Measurements from ENCODE around the gene CLEC1A.

CLEC1A gene

DNA sequence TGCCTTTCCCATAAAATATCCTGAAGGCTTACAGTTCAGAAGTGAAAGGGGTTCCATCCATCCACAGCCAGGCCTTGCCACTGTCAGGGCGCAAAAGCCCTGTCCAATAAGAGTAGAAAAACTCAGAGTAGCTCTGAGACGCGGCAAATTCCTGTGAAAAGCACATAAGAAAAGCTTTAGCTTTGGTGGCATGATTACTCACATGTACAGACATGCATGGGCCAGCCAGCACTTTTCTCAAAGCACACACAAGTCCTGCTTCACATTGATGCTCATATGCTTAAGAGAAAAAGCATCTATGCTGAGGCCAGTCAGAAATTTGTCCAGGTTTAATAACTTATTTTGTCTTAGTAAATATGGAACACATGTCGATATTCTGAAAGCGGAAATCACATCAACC is 25.5 kb downstream of the CLEC1A start:
- H3K4me1 ChIP-seq (ENCODE audit: control insufficient read depth in 2 of 2, insufficient read depth in 1 of 2, low read depth in 1 of 2, low read length in 2 of 2) = peaks cover 0 to 2% of the 10 kb centered on the region in 2 donors
- H3K27ac ChIP-seq (replicated peaks; ENCODE audit: low read length) = no peak overlapping the region
- no peak overlapping the region for H3K4me2 ChIP-seq (ENCODE audit: insufficient read depth, low read length, poor library complexity, severe bottlenecking)
- WGBS, 2 donors (ENCODE audit: extremely low coverage in 2 of 2, insufficient read length in 2 of 2, insufficient replicate concordance in 1 of 2) = no CpG with 5 or more reads among the region's 5 CpGs
- peaks cover 0 to 2% (median 0%) of the 10 kb centered on the region in 3 experiments for H3K27me3 ChIP-seq (ENCODE audit: control insufficient read depth in 3 of 3, insufficient read depth in 3 of 3, low read depth in 1 of 3, low read length in 3 of 3)
- no peak overlapping the region for H2BK5ac ChIP-seq (ENCODE audit: low read length)
- no peak overlapping the region for H3K4ac ChIP-seq (ENCODE audit: low read length)
- no peaks in the 10 kb centered on the region for H3K79me1 ChIP-seq (ENCODE audit: low read depth, low read length)
- no peaks in the 10 kb centered on the region for H3K9me3 ChIP-seq (replicated peaks in 1 of 2; ENCODE audit: control insufficient read depth in 2 of 2, insufficient read depth in 1 of 2, low read depth in 1 of 2, low read length in 2 of 2)
- no peak overlapping the region for H2AK5ac ChIP-seq (ENCODE audit: low read depth, low read length)
- H2AFZ ChIP-seq (ENCODE audit: low read length) = no peak overlapping the region
- H3K4me3 ChIP-seq (ENCODE audit: low read length in 2 of 2) = no peak overlapping the region
- DNase-seq (ENCODE audit: low spot score) = no peak
- H2BK120ac ChIP-seq (ENCODE audit: low read depth, low read length) = no peak overlapping the region
- H3K14ac ChIP-seq (ENCODE audit: low read length) = no peak overlapping the region
- H3K23ac ChIP-seq (ENCODE audit: low read depth, low read length, poor library complexity) = no peak overlapping the region
- H2BK12ac ChIP-seq (ENCODE audit: low read length) = no peak overlapping the region
- H2BK15ac ChIP-seq (ENCODE audit: low read length) = no peak overlapping the region
- H4K8ac ChIP-seq (ENCODE audit: low read depth, low read length) = no peak overlapping the region
- no peaks in the 10 kb centered on the region for H3K36me3 ChIP-seq (replicated peaks in 1 of 2; ENCODE audit: control insufficient read depth in 2 of 2, insufficient read depth in 2 of 2, low read length in 2 of 2)
- H4K91ac ChIP-seq (ENCODE audit: low read depth, low read length, poor library complexity) = no peak overlapping the region
- H3K18ac ChIP-seq (ENCODE audit: low read length) = no peak overlapping the region
- no peak overlapping the region for H3K9ac ChIP-seq (ENCODE audit: low read depth, low read length, poor library complexity)

DNA sequence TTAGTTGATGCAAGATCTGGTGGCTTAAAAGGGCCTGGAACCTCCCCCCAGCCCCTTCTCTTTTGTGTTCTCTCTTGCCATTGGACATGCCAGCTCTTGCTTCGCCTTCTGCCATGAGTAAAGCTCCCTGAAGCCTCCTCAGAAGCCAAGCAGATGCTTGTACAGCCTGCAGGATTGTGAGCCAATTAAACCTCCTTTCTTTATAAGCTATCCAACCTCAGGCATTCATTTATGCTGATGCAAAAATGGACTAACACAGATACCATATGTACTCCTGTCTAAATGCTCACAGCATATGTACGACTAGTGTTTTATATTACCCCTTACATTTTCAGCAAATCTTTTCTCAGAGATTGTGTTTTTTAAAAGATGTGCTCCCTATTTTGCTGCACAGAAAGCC is 26.7 kb downstream of the CLEC1A start:
- no peak overlapping the region for H3K23ac ChIP-seq (ENCODE audit: low read depth, low read length, poor library complexity)
- no peak overlapping the region for H3K4me3 ChIP-seq (ENCODE audit: low read length in 2 of 2)
- no peak overlapping the region for H2AK5ac ChIP-seq (ENCODE audit: low read depth, low read length)
- H3K27me3 ChIP-seq (ENCODE audit: control insufficient read depth in 3 of 3, insufficient read depth in 3 of 3, low read depth in 1 of 3, low read length in 3 of 3) = peaks cover 0 to 2% (median 0%) of the 10 kb centered on the region in 3 experiments
- no peaks in the 10 kb centered on the region for H3K36me3 ChIP-seq (replicated peaks in 1 of 2; ENCODE audit: control insufficient read depth in 2 of 2, insufficient read depth in 2 of 2, low read length in 2 of 2)
- no peaks in the 10 kb centered on the region for H3K9me3 ChIP-seq (replicated peaks in 1 of 2; ENCODE audit: control insufficient read depth in 2 of 2, insufficient read depth in 1 of 2, low read depth in 1 of 2, low read length in 2 of 2)
- no peak overlapping the region for H3K4me2 ChIP-seq (ENCODE audit: insufficient read depth, low read length, poor library complexity, severe bottlenecking)
- H3K27ac ChIP-seq (replicated peaks; ENCODE audit: low read length) = no peak overlapping the region
- WGBS, 2 donors (ENCODE audit: extremely low coverage in 2 of 2, insufficient read length in 2 of 2, insufficient replicate concordance in 1 of 2) = no CpG with 5 or more reads among the region's 2 CpGs
- H2BK5ac ChIP-seq (ENCODE audit: low read length) = no peak overlapping the region
- H2BK120ac ChIP-seq (ENCODE audit: low read depth, low read length) = no peak overlapping the region
- no peak overlapping the region for H3K18ac ChIP-seq (ENCODE audit: low read length)
- H4K8ac ChIP-seq (ENCODE audit: low read depth, low read length) = no peak overlapping the region
- no peak overlapping the region for H2BK12ac ChIP-seq (ENCODE audit: low read length)
- no peak for DNase-seq (ENCODE audit: low spot score)
- no peak overlapping the region for H4K91ac ChIP-seq (ENCODE audit: low read depth, low read length, poor library complexity)
- H3K14ac ChIP-seq (ENCODE audit: low read length) = no peak overlapping the region
- H3K9ac ChIP-seq (ENCODE audit: low read depth, low read length, poor library complexity) = no peak overlapping the region
- H2AFZ ChIP-seq (ENCODE audit: low read length) = no peak overlapping the region
- H2BK15ac ChIP-seq (ENCODE audit: low read length) = no peak overlapping the region
- H3K4me1 ChIP-seq (ENCODE audit: control insufficient read depth in 2 of 2, insufficient read depth in 1 of 2, low read depth in 1 of 2, low read length in 2 of 2) = peaks cover 0 to 2% of the 10 kb centered on the region in 2 donors
- H3K79me1 ChIP-seq (ENCODE audit: low read depth, low read length) = no peaks in the 10 kb centered on the region
- no peak overlapping the region for H3K4ac ChIP-seq (ENCODE audit: low read length)

DNA sequence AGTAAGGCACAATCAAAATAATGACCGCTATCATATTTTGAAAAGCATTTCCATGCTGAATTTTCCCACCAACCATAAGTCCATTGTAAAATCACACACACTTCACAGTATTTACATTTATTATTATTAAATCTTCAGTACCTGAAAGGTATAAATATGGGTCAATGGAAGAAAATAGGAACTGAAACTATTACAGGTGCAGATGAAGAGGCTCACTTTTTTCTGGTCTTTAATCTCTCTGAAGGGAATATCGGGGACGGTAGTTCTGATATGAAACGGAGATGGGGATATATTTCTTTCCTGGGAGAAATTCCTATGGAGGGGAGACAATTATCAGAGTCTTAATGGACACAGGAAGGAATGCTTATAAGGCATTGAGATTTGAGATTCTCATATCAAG is 28.4 kb downstream of the CLEC1A start:
- Histone ChIP-seq H3K9me3 (replicated peaks in 1 of 2; ENCODE audit: control insufficient read depth in 2 of 2, insufficient read depth in 1 of 2, low read depth in 1 of 2, low read length in 2 of 2) (no peaks in the 10 kb centered on the region), H3K27me3 (ENCODE audit: control insufficient read depth in 3 of 3, insufficient read depth in 3 of 3, low read depth in 1 of 3, low read length in 3 of 3) (peaks cover 0 to 2% (median 0%) of the 10 kb centered on the region in 3 experiments), H3K14ac (ENCODE audit: low read length) (no peak overlapping the region), H3K18ac (ENCODE audit: low read length) (no peak overlapping the region), H3K4me1 (ENCODE audit: control insufficient read depth in 2 of 2, insufficient read depth in 1 of 2, low read depth in 1 of 2, low read length in 2 of 2) (peaks cover 0 to 2% of the 10 kb centered on the region in 2 donors), H4K91ac (ENCODE audit: low read depth, low read length, poor library complexity) (no peak overlapping the region), H2BK5ac (ENCODE audit: low read length) (no peak overlapping the region), H2AK5ac (ENCODE audit: low read depth, low read length) (no peak overlapping the region), H3K4me3 (ENCODE audit: low read length in 2 of 2) (no peak overlapping the region), H4K8ac (ENCODE audit: low read depth, low read length) (no peak overlapping the region), H3K27ac (replicated peaks; ENCODE audit: low read length) (no peak overlapping the region), H3K4me2 (ENCODE audit: insufficient read depth, low read length, poor library complexity, severe bottlenecking) (no peak overlapping the region), H2AFZ (ENCODE audit: low read length) (no peak overlapping the region), H3K9ac (ENCODE audit: low read depth, low read length, poor library complexity) (no peak overlapping the region), H3K23ac (ENCODE audit: low read depth, low read length, poor library complexity) (no peak overlapping the region), H2BK120ac (ENCODE audit: low read depth, low read length) (no peak overlapping the region), H3K36me3 (replicated peaks in 1 of 2; ENCODE audit: control insufficient read depth in 2 of 2, insufficient read depth in 2 of 2, low read length in 2 of 2) (no peaks in the 10 kb centered on the region), H3K4ac (ENCODE audit: low read length) (no peak overlapping the region), H3K79me1 (ENCODE audit: low read depth, low read length) (no peaks in the 10 kb centered on the region), H2BK15ac (ENCODE audit: low read length) (no peak overlapping the region), H2BK12ac (ENCODE audit: low read length) (no peak overlapping the region)
- WGBS, 2 donors (ENCODE audit: extremely low coverage in 2 of 2, insufficient read length in 2 of 2, insufficient replicate concordance in 1 of 2) = no CpG with 5 or more reads among the region's 4 CpGs
- no peak for DNase-seq (ENCODE audit: low spot score)

DNA sequence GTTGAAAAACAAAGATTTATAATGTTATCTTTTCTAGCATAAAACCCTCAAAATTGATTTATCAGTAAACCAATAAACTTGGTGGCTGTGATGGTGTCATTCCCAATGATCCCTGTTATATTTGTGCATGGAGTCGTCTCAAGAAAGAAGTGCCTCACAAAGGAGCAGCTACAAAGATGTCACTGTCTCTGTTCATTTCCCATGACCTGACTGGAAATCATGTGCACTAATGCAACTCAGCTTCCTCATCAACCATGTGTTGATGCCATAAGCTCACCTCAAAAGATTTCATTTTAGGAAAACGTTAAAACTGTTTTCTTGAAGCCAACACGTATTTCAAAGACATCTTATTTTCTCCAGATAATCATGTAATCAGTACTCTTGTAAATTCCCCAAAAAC is 28.8 kb downstream of the CLEC1A start:
- H3K4me3 ChIP-seq (ENCODE audit: low read length in 2 of 2) = no peak overlapping the region
- H3K79me1 ChIP-seq (ENCODE audit: low read depth, low read length) = no peaks in the 10 kb centered on the region
- H3K9ac ChIP-seq (ENCODE audit: low read depth, low read length, poor library complexity) = no peak overlapping the region
- no peak overlapping the region for H4K8ac ChIP-seq (ENCODE audit: low read depth, low read length)
- no peak overlapping the region for H2BK12ac ChIP-seq (ENCODE audit: low read length)
- peaks cover 0 to 2% (median 0%) of the 10 kb centered on the region in 3 experiments for H3K27me3 ChIP-seq (ENCODE audit: control insufficient read depth in 3 of 3, insufficient read depth in 3 of 3, low read depth in 1 of 3, low read length in 3 of 3)
- no peaks in the 10 kb centered on the region for H3K9me3 ChIP-seq (replicated peaks in 1 of 2; ENCODE audit: control insufficient read depth in 2 of 2, insufficient read depth in 1 of 2, low read depth in 1 of 2, low read length in 2 of 2)
- H4K91ac ChIP-seq (ENCODE audit: low read depth, low read length, poor library complexity) = no peak overlapping the region
- no peak overlapping the region for H3K4ac ChIP-seq (ENCODE audit: low read length)
- peaks cover 0 to 2% of the 10 kb centered on the region in 2 donors for H3K4me1 ChIP-seq (ENCODE audit: control insufficient read depth in 2 of 2, insufficient read depth in 1 of 2, low read depth in 1 of 2, low read length in 2 of 2)
- H2BK15ac ChIP-seq (ENCODE audit: low read length) = no peak overlapping the region
- H3K27ac ChIP-seq (replicated peaks; ENCODE audit: low read length) = no peak overlapping the region
- no peak overlapping the region for H2BK120ac ChIP-seq (ENCODE audit: low read depth, low read length)
- no peak overlapping the region for H3K23ac ChIP-seq (ENCODE audit: low read depth, low read length, poor library complexity)
- no peak overlapping the region for H2AFZ ChIP-seq (ENCODE audit: low read length)
- no peak overlapping the region for H3K14ac ChIP-seq (ENCODE audit: low read length)
- H3K4me2 ChIP-seq (ENCODE audit: insufficient read depth, low read length, poor library complexity, severe bottlenecking) = no peak overlapping the region
- H3K36me3 ChIP-seq (replicated peaks in 1 of 2; ENCODE audit: control insufficient read depth in 2 of 2, insufficient read depth in 2 of 2, low read length in 2 of 2) = no peaks in the 10 kb centered on the region
- no peak overlapping the region for H2BK5ac ChIP-seq (ENCODE audit: low read length)
- H2AK5ac ChIP-seq (ENCODE audit: low read depth, low read length) = no peak overlapping the region
- no CpG with 5 or more reads among the region's 3 CpGs for WGBS, 2 donors (ENCODE audit: extremely low coverage in 2 of 2, insufficient read length in 2 of 2, insufficient replicate concordance in 1 of 2)
- no peak for DNase-seq (ENCODE audit: low spot score)
- H3K18ac ChIP-seq (ENCODE audit: low read length) = no peak overlapping the region
